GM12878 (cell line): ENCODE measurements around the gene SH3GL3. TPM values are rescaled to one million over a fixed set of nuclear protein-coding genes. Genes with fewer than 3 reads are reported as not detected.

Source experiments
- ATAC-seq: fragments of 200-7000 bp; cut with Tn5 transposase; 3 replicates; pipeline ENCODE4 v1.9.1; 2020; ENCODE audit warnings: mild to moderate bottlenecking, moderate library complexity
- BruUV-seq: library from RNA; stranded (reverse); fragments of 400-500 nt; replicated peaks from 2 replicates; lab custom pipeline; 2021; lab: Mats Ljungman, UMichigan
- CTCF ChIA-PET: fragments of 300-600 bp; sonication (Branson Sonifier 250); formaldehyde crosslinking; extraction: SDS; loops from one replicate; lab custom pipeline; 2021; ENCODE audit warnings: inconsistent platforms; lab: Yijun Ruan, JAX
- POLR2A ChIA-PET: fragments of 350-600 bp; formaldehyde crosslinking; extraction: SDS; loops from one replicate; lab custom pipeline; 2021; ENCODE audit warnings: inconsistent platforms; lab: Charles Lee
- RAD21 ChIA-PET: fragments of 300-600 bp; sonication (Branson Sonifier 250); formaldehyde crosslinking; loops from one replicate; lab custom pipeline; 2023; ENCODE audit warnings: antibody characterized with exemption; ENCODE audit not compliant: unreplicated experiment; lab: Charles Lee
- SMC1A ChIA-PET: fragments of 300-600 bp; sonication (Branson Sonifier 250); formaldehyde crosslinking; loops from one replicate; lab custom pipeline; 2023; ENCODE audit not compliant: unreplicated experiment, uncharacterized antibody; lab: Charles Lee
- DNase-seq: peaks from one replicate; pipeline ENCODE4 v3.0.0-alpha.2; 2011; ENCODE audit warnings: low read depth, low spot score
- FAIRE-seq: peaks from 3 replicates; lab custom pipeline; 2011; peaks lifted over from hg19 to GRCh38; lab: Jason Lieb, UNC
- H2AFZ ChIP-seq: 2 replicates; pipeline ENCODE4 v1.6.0; 2011; ENCODE audit warnings: low read depth, low read length, control low read depth; ENCODE audit not compliant: control insufficient read depth
- H3K27ac ChIP-seq: 2 replicates; pipeline ENCODE4 v1.5.1; 2011; ENCODE audit warnings: control low read depth; ENCODE audit not compliant: control insufficient read depth, insufficient read depth
- H3K27me3 ChIP-seq, 2 experiments: replicated peaks in 1 of 2; 2 replicates each; pipeline versions ENCODE4 v1.6.0 to v1.6.1; 2011; ENCODE audit warnings: low read length in 1 of 2; ENCODE audit not compliant: control insufficient read depth in 2 of 2, insufficient read depth in 2 of 2
- H3K36me3 ChIP-seq, 2 experiments: 2 replicates each; pipeline ENCODE4 v1.5.1; 2011; ENCODE audit warnings: low read length in 1 of 2; ENCODE audit not compliant: control insufficient read depth in 2 of 2, insufficient read depth in 2 of 2
- H3K4me1 ChIP-seq: 2 replicates; pipeline ENCODE4 v1.6.1; 2011; ENCODE audit warnings: mild to moderate bottlenecking, low read length, moderate library complexity, mixed read lengths; ENCODE audit not compliant: control insufficient read depth, insufficient read depth
- H3K4me2 ChIP-seq: 2 replicates; pipeline ENCODE4 v1.6.0; 2011; ENCODE audit warnings: control low read depth; ENCODE audit not compliant: control insufficient read depth, insufficient read depth
- H3K4me3 ChIP-seq: fragments of 200-600 bp; sonication (generic); 2 replicates; pipeline ENCODE4 v1.5.1; 2016
- H3K79me2 ChIP-seq: 2 replicates; pipeline ENCODE4 v1.6.0; 2011; ENCODE audit warnings: low read length; ENCODE audit not compliant: control insufficient read depth, insufficient read depth
- H3K9ac ChIP-seq: 2 replicates; pipeline ENCODE4 v1.8.0; 2011; ENCODE audit warnings: low read length, control low read depth, mixed read lengths; ENCODE audit not compliant: control insufficient read depth, insufficient read depth
- H3K9me3 ChIP-seq: replicated peaks from 3 replicates; pipeline ENCODE4 v1.5.1; 2011; ENCODE audit warnings: mild to moderate bottlenecking, low read length; ENCODE audit not compliant: control insufficient read depth, insufficient read depth
- H4K20me1 ChIP-seq: 2 replicates; pipeline ENCODE4 v1.6.0; 2011; ENCODE audit not compliant: control insufficient read depth, insufficient read depth
- BCL11A ChIP-seq: IDR thresholded peaks from 2 replicates; pipeline ENCODE4 v1.6.1; 2011; ENCODE audit warnings: low read depth, low read length
- CEBPZ ChIP-seq: fragments of 150-350 bp; IDR thresholded peaks from 2 replicates; pipeline ENCODE4 v1.6.1; 2016; ENCODE audit warnings: low read depth, low read length
- ETV6 ChIP-seq, 2 experiments: fragments of 450-650 bp in 1 of 2; IDR thresholded peaks in 1 of 2; conservative IDR thresholded peaks in 1 of 2; 2 replicates each; pipeline ENCODE4 v1.6.1; 2014; ENCODE audit warnings: antibody characterized with exemption in 1 of 2, borderline replicate concordance in 1 of 2, low read depth in 1 of 2, mild to moderate bottlenecking in 1 of 2, moderate library complexity in 1 of 2
- POLR2AphosphoS5 ChIP-seq: IDR thresholded peaks from 2 replicates; pipeline ENCODE4 v1.6.1; 2011; ENCODE audit warnings: mild to moderate bottlenecking, low read length, inconsistent platforms
- RBBP5 ChIP-seq: fragments of 200-600 bp; sonication (generic); conservative IDR thresholded peaks from 2 replicates; pipeline ENCODE4 v1.6.1; 2016
- SMAD1 ChIP-seq: fragments of 450-650 bp; IDR thresholded peaks from 2 replicates; pipeline ENCODE4 v1.6.1; 2018; ENCODE audit warnings: mild to moderate bottlenecking, low read depth; ENCODE audit not compliant: partially characterized antibody
- SUZ12 ChIP-seq: fragments of 200-600 bp; sonication (generic); IDR thresholded peaks from one replicate; pipeline ENCODE4 v1.6.1; 2018; ENCODE audit warnings: antibody characterized with exemption, mild to moderate bottlenecking; ENCODE audit not compliant: unreplicated experiment
- YBX1 ChIP-seq: fragments of 450-650 bp; IDR thresholded peaks from 2 replicates; pipeline ENCODE4 v1.6.1; 2016; ENCODE audit warnings: antibody characterized with exemption
- WGBS: methylation state at CpG from one replicate; pipeline ENCODE4 v1.1.6; 2016; ENCODE audit warnings: low lambda C conversion rate; ENCODE audit not compliant: insufficient replicate concordance, insufficient coverage; ENCODE audit errors: missing lambda C conversion rate; 5-methylcytosine and 5-hydroxymethylcytosine counted together
- in situ Hi-C: fragments of 300-500 bp; cut with MboI; formaldehyde crosslinking; loops from 9 replicates; pipeline ENCODE4 v1.14.3; 2018; ENCODE audit warnings: mixed read lengths
- intact Hi-C: fragments of 100-400 bp; cut with micrococcal nuclease; formaldehyde crosslinking; loops from one replicate; pipeline ENCODE4 v1.14.2; 2022; ENCODE audit not compliant: unreplicated experiment
- polyA plus RNA-seq, 11 experiments: library from polyadenylated mRNA; depleted of rRNA in 4 of 11; unstranded in 6 of 11; stranded (reverse) in 5 of 11; fragments of >200 nt; fragmentation: Nextera tagmentation in 4 of 11; fragmentation: Illumina TruSeq in 1 of 11; extraction: Ambion mirVana in 4 of 11; extraction: Trizol in 1 of 11; gene quantifications; 1 replicate in 1 of 11; 2 replicates in 10 of 11; pipeline versions ENCODE4 v1.2.1 to v1.2.3, GENCODE V29; 2011 to 2016; ENCODE audit warnings: inconsistent platforms in 2 of 11, missing spikeins in 2 of 11, low read depth in 1 of 11
- total RNA-seq, 4 experiments: library from RNA; depleted of rRNA in 3 of 4; stranded (reverse); fragments of >200 nt in 3 of 4; fragmentation: Illumina TruSeq in 1 of 4; extraction: Trizol in 1 of 4; gene quantifications; 2 replicates each; pipeline versions ENCODE4 v1.2.1 to v1.2.3, GENCODE V29; 2013 to 2021
- TF ChIP-seq, protein P1 (sequence below): fragments of 450-650 bp; IDR thresholded peaks from 2 replicates; pipeline ENCODE4 v1.6.1; 2017; ENCODE audit warnings: mild to moderate bottlenecking, moderate library complexity

Gene SH3GL3
- total and polyA plus RNA-seq, 10 of the 15 experiments (the other 5 are each of a cell fraction or from before 2014, with no cell fraction given): not detected

GRCh38 chr15:83449937-83450506 lies 2.9 kb downstream of the SH3GL3 start:
- no peaks in the 10 kb centered on the region for H3K9me3 ChIP-seq
- no peaks in the 10 kb centered on the region for H4K20me1 ChIP-seq
- DNase-seq (no peak), FAIRE-seq (no peak), ATAC-seq (no peak)
- no TSS peak for BruUV-seq
- H3K4me2 ChIP-seq: no peak overlapping the region
- ChIA-PET RAD21 (no interaction called here), CTCF (no interaction called here), POLR2A (no interaction called here), SMC1A (interaction anchor here (1.1 kb wide), 2 partner anchors 12 to 110 kb away, joined by 3 to 4 read pairs; no protein-coding TSS in a partner anchor)
- no peak overlapping the region for H3K27ac ChIP-seq
- H3K9ac ChIP-seq: no peak overlapping the region
- no peaks in the 10 kb centered on the region for H3K4me1 ChIP-seq
- 54% methylated on average over 3 of the region's 3 CpGs for WGBS
- H3K27me3 ChIP-seq: peaks cover 0 to 4% of the 10 kb centered on the region in 2 experiments; a peak in 1 of 4 replicates
- no peak for TF ChIP-seq BCL11A
- no peak for TF ChIP-seq CEBPZ
- TF ChIP-seq SUZ12: no peak
- in situ Hi-C loops: no loop called here
- no peak overlapping the region for H3K4me3 ChIP-seq
- H3K79me2 ChIP-seq: no peaks in the 10 kb centered on the region
- H2AFZ ChIP-seq: no peak overlapping the region
- H3K36me3 ChIP-seq: no peaks in the 10 kb centered on the region
- intact Hi-C loops: no loop called here

GRCh38 chr15:83457149-83457548 lies 10.0 kb downstream of the SH3GL3 start:
- ChIA-PET SMC1A (no interaction called here), CTCF (no interaction called here), RAD21 (no interaction called here), POLR2A (no interaction called here)
- 0% methylated on average over 1 of the region's 1 CpG for WGBS
- BruUV-seq: no TSS peak
- no peak for ATAC-seq
- no peak overlapping the region for H2AFZ ChIP-seq
- no peaks in the 10 kb centered on the region for H3K27me3 ChIP-seq
- no peaks in the 10 kb centered on the region for H4K20me1 ChIP-seq
- no peak for FAIRE-seq
- no peaks in the 10 kb centered on the region for H3K9me3 ChIP-seq
- no peaks in the 10 kb centered on the region for H3K79me2 ChIP-seq
- H3K9ac ChIP-seq: no peak overlapping the region
- no peak overlapping the region for H3K4me3 ChIP-seq
- no peak overlapping the region for H3K27ac ChIP-seq
- H3K4me1 ChIP-seq: no peaks in the 10 kb centered on the region
- H3K4me2 ChIP-seq: no peak overlapping the region
- DNase-seq: no peak
- intact Hi-C loops: no loop called here
- in situ Hi-C loops: no loop called here
- no peaks in the 10 kb centered on the region for H3K36me3 ChIP-seq
- TF ChIP-seq ETV6 (conservative IDR thresholded peaks at IDR 0.05 in 1 of 2, IDR thresholded peaks at IDR 0.05 in 1 of 2; ENCODE audit: borderline replicate concordance in 1 of 2, low read depth in 1 of 2) (no peak), RBBP5 (no peak), POLR2AphosphoS5 (no peak), SMAD1 (no peak), YBX1 (no peak)
- TF ChIP-seq, protein P1, sequence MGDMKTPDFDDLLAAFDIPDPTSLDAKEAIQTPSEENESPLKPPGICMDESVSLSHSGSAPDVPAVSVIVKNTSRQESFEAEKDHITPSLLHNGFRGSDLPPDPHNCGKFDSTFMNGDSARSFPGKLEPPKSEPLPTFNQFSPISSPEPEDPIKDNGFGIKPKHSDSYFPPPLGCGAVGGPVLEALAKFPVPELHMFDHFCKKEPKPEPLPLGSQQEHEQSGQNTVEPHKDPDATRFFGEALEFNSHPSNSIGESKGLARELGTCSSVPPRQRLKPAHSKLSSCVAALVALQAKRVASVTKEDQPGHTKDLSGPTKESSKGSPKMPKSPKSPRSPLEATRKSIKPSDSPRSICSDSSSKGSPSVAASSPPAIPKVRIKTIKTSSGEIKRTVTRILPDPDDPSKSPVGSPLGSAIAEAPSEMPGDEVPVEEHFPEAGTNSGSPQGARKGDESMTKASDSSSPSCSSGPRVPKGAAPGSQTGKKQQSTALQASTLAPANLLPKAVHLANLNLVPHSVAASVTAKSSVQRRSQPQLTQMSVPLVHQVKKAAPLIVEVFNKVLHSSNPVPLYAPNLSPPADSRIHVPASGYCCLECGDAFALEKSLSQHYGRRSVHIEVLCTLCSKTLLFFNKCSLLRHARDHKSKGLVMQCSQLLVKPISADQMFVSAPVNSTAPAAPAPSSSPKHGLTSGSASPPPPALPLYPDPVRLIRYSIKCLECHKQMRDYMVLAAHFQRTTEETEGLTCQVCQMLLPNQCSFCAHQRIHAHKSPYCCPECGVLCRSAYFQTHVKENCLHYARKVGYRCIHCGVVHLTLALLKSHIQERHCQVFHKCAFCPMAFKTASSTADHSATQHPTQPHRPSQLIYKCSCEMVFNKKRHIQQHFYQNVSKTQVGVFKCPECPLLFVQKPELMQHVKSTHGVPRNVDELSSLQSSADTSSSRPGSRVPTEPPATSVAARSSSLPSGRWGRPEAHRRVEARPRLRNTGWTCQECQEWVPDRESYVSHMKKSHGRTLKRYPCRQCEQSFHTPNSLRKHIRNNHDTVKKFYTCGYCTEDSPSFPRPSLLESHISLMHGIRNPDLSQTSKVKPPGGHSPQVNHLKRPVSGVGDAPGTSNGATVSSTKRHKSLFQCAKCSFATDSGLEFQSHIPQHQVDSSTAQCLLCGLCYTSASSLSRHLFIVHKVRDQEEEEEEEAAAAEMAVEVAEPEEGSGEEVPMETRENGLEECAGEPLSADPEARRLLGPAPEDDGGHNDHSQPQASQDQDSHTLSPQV: no peak
